ENCODE data around the gene SERPINB6.

The SERPINB6 gene

DNA sequence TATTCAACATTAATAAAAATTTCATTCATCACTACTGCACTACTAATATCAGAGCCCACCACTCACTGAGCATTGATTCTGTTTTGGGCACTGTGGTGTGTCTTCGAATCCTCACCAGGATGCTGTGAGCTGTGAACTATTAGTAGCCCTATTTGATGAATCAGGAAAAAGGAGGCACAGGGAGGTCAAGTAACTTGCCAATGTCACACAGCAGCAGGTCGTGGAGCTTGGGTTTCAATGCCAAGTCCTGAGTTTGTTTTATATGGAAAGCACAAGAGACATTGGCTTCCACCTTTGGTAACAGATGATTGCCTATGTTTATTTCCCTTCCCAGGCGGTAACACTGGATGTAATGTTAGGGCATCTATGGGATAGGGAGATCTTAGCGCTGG lies 43.3 kb upstream of the SERPINB6 start:
- no peaks in the 10 kb centered on the region for H3K9me2 ChIP-seq (replicated peaks; ENCODE audit: control insufficient read depth, low read length)
- H3K4me1 ChIP-seq (ENCODE audit: control insufficient read depth, low read length) = no peaks in the 10 kb centered on the region
- peaks cover 10% of the 10 kb centered on the region for H3F3A ChIP-seq (ENCODE audit: control insufficient read depth, insufficient read depth)
- TF ChIP-seq, protein P1, sequence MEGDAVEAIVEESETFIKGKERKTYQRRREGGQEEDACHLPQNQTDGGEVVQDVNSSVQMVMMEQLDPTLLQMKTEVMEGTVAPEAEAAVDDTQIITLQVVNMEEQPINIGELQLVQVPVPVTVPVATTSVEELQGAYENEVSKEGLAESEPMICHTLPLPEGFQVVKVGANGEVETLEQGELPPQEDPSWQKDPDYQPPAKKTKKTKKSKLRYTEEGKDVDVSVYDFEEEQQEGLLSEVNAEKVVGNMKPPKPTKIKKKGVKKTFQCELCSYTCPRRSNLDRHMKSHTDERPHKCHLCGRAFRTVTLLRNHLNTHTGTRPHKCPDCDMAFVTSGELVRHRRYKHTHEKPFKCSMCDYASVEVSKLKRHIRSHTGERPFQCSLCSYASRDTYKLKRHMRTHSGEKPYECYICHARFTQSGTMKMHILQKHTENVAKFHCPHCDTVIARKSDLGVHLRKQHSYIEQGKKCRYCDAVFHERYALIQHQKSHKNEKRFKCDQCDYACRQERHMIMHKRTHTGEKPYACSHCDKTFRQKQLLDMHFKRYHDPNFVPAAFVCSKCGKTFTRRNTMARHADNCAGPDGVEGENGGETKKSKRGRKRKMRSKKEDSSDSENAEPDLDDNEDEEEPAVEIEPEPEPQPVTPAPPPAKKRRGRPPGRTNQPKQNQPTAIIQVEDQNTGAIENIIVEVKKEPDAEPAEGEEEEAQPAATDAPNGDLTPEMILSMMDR (IDR thresholded peaks at IDR 0.05; ENCODE audit: low read depth, low read length, poor library complexity, severe bottlenecking) = no peak
- TF ChIP-seq EZH2phosphoT487 (IDR thresholded peaks at IDR 0.05; ENCODE audit: borderline replicate concordance, low read length) = no peak
- H3K4me2 ChIP-seq (ENCODE audit: low read length) = no peak overlapping the region
- H3K36me3 ChIP-seq (ENCODE audit: control insufficient read depth, low read length) = peaks cover 21% of the 10 kb centered on the region
- H4K20me1 ChIP-seq (ENCODE audit: control insufficient read depth, insufficient read depth, low read depth, low read length) = no peaks in the 10 kb centered on the region
- H3K9me3 ChIP-seq (ENCODE audit: control insufficient read depth, insufficient read depth, low read length) = peaks cover 4% of the 10 kb centered on the region; the same call in 1 of the 2 replicates
- H3K4me3 ChIP-seq (ENCODE audit: low read length) = no peak overlapping the region
- no peak overlapping the region for H3K27ac ChIP-seq (ENCODE audit: low read depth, low read length)
- H3K27me3 ChIP-seq (ENCODE audit: control insufficient read depth, low read length) = no peaks in the 10 kb centered on the region
- no peaks in the 10 kb centered on the region for H3K79me2 ChIP-seq (ENCODE audit: control insufficient read depth, low read length)

DNA sequence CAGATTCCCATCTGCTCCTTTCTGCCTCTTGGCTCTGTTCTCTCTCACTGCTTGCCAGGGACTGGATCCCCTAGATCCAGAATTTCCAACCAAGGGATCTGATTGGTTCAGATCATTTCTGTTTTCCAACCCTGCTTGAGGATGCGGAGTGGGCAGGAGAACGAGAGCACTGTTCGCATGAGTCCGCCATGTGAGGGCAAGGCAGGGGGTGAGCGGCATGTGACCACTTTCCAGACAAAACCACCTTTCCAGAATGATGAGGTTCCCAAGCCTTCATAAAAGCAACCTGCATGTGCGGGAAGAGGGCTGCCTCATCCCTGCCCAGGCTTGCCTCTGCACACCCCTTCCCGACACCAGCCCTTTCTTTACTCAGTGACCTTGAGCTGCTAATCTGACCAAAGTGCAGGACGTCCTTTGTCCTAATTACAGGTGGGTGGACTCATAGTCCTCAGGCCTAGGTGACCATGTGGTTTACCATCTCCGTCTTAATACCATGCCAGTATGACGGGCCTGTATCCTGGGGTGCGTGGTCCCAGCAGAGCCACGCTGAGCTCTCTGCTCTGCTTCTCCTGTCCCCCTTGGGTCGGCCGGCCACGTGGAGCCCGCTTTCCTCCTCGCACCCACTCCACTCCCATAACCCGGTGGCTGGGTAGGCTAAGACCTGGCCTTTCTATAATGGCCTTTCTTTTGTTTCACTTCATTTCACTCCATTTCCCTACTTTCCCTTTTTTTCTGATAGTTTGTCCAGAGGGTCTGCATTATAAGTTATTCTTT lies 42.7 kb upstream of the SERPINB6 start:
- Histone ChIP-seq H3K4me2 (ENCODE audit: low read length) (no peak overlapping the region), H3K79me2 (ENCODE audit: control insufficient read depth, low read length) (no peaks in the 10 kb centered on the region), H4K20me1 (ENCODE audit: control insufficient read depth, insufficient read depth, low read depth, low read length) (no peaks in the 10 kb centered on the region), H3K4me3 (ENCODE audit: low read length) (no peak overlapping the region), H3K9me3 (ENCODE audit: control insufficient read depth, insufficient read depth, low read length) (peaks cover 4% of the 10 kb centered on the region; the same call in 1 of the 2 replicates), H3K27me3 (ENCODE audit: control insufficient read depth, low read length) (no peaks in the 10 kb centered on the region), H3F3A (ENCODE audit: control insufficient read depth, insufficient read depth) (peaks cover 7% of the 10 kb centered on the region), H3K36me3 (ENCODE audit: control insufficient read depth, low read length) (peaks cover 21% of the 10 kb centered on the region), H3K4me1 (ENCODE audit: control insufficient read depth, low read length) (no peaks in the 10 kb centered on the region), H3K27ac (ENCODE audit: low read depth, low read length) (no peak overlapping the region), H3K9me2 (replicated peaks; ENCODE audit: control insufficient read depth, low read length) (no peaks in the 10 kb centered on the region)
- no peak for TF ChIP-seq EZH2phosphoT487 (IDR thresholded peaks at IDR 0.05; ENCODE audit: borderline replicate concordance, low read length)
- TF ChIP-seq, protein P1 (IDR thresholded peaks at IDR 0.05; ENCODE audit: low read depth, low read length, poor library complexity, severe bottlenecking) = no peak

DNA sequence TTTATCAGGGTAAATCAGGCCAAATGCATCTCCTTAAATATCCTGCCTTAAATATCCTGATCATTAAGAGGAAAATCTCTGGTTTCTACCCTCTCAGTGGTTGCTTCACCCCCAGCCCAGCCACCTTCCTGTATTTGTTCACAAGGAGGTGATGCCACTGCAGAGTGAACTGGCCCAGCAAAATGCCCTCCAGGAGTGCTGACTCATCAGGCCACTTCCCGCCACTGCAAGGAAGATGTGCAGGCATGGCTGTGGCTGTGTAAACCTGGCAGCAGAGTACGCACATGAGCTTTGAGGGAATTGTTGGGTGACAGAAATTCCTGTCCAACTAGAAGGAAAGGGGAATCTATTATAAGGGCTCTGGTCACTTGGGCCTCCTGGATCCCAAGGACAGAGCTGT lies 42.1 kb upstream of the SERPINB6 start:
- no peaks in the 10 kb centered on the region for H3K9me2 ChIP-seq (replicated peaks; ENCODE audit: control insufficient read depth, low read length)
- H3K4me3 ChIP-seq (ENCODE audit: low read length) = no peak overlapping the region
- no peak for TF ChIP-seq EZH2phosphoT487 (IDR thresholded peaks at IDR 0.05; ENCODE audit: borderline replicate concordance, low read length)
- TF ChIP-seq, protein P1 (IDR thresholded peaks at IDR 0.05; ENCODE audit: low read depth, low read length, poor library complexity, severe bottlenecking) = no peak
- H3K36me3 ChIP-seq (ENCODE audit: control insufficient read depth, low read length) = peaks cover 21% of the 10 kb centered on the region
- H3K4me1 ChIP-seq (ENCODE audit: control insufficient read depth, low read length) = no peaks in the 10 kb centered on the region
- H4K20me1 ChIP-seq (ENCODE audit: control insufficient read depth, insufficient read depth, low read depth, low read length) = no peaks in the 10 kb centered on the region
- H3F3A ChIP-seq (ENCODE audit: control insufficient read depth, insufficient read depth) = peaks cover under 1% of the 10 kb centered on the region; the same call in 1 of the 2 replicates
- no peaks in the 10 kb centered on the region for H3K79me2 ChIP-seq (ENCODE audit: control insufficient read depth, low read length)
- peaks cover 4% of the 10 kb centered on the region; the same call in 1 of the 2 replicates for H3K9me3 ChIP-seq (ENCODE audit: control insufficient read depth, insufficient read depth, low read length)
- H3K27ac ChIP-seq (ENCODE audit: low read depth, low read length) = no peak overlapping the region
- H3K4me2 ChIP-seq (ENCODE audit: low read length) = no peak overlapping the region
- no peaks in the 10 kb centered on the region for H3K27me3 ChIP-seq (ENCODE audit: control insufficient read depth, low read length)
